Measurements from ENCODE around the gene ADM2. TPM values are rescaled to one million over a fixed set of nuclear protein-coding genes. Genes with fewer than 3 reads are reported as not detected.

The ADM2 gene
- total and polyA plus RNA-seq, 2 of the 13 experiments (the other 11 are each of a cell fraction or from before 2014, with no cell fraction given), result 1.2 to 3.0 TPM

GRCh38 chr22:50481440-50482106 lies at the start of gene ADM2 (continued):
- TF ChIP-seq ZNF597 (CRISPR knock-in tag; IDR thresholded peaks at IDR 0.05) (no peak), DNMT1 (CRISPR knock-in tag; IDR thresholded peaks at IDR 0.05) (no peak), ERF (CRISPR knock-in tag; IDR thresholded peaks at IDR 0.05) (no peak), ZNF598 (CRISPR knock-in tag; IDR thresholded peaks at IDR 0.05; ENCODE audit: borderline replicate concordance) (no peak), ZNF740 (CRISPR knock-in tag; IDR thresholded peaks at IDR 0.05) (no peak), UBTF (CRISPR knock-in tag; IDR thresholded peaks at IDR 0.05) (peak; percentile 49; the same call in 1 of the 2 replicates), ZNF770 (CRISPR knock-in tag; IDR thresholded peaks at IDR 0.05) (no peak), ZNF878 (CRISPR knock-in tag; IDR thresholded peaks at IDR 0.05) (no peak), ARID2 (CRISPR knock-in tag; IDR thresholded peaks at IDR 0.05; ENCODE audit: borderline replicate concordance) (no peak), KLF16 (CRISPR knock-in tag; IDR thresholded peaks at IDR 0.05) (no peak), ZBTB10 (CRISPR knock-in tag; IDR thresholded peaks at IDR 0.05; ENCODE audit: borderline replicate concordance) (no peak), MAZ (IDR thresholded peaks at IDR 0.05; ENCODE audit: borderline replicate concordance, low read depth, low read length) (no peak), MAZ (CRISPR knock-in tag; IDR thresholded peaks at IDR 0.05; ENCODE audit: low read depth) (peak; percentile 63), NFKB2 (CRISPR knock-in tag; IDR thresholded peaks at IDR 0.05; ENCODE audit: borderline replicate concordance) (0 out of 2 replicates have a peak, but pooled peaks have one; percentile 21), ZNF652 (CRISPR knock-in tag; IDR thresholded peaks at IDR 0.05; ENCODE audit: borderline replicate concordance, low read depth) (no peak), TAF15 (IDR thresholded peaks at IDR 0.05; ENCODE audit: low read depth, low read length, poor library complexity, severe bottlenecking) (no peak), CEBPB (IDR thresholded peaks at IDR 0.05; ENCODE audit: borderline replicate concordance, low read depth, low read length) (peak; percentile 34; the same call in 1 of the 2 replicates), ZNF546 (CRISPR knock-in tag; conservative IDR thresholded peaks at IDR 0.05) (no peak), ATF5 (CRISPR knock-in tag; IDR thresholded peaks at IDR 0.05; ENCODE audit: low read depth) (no peak), ZNF282 (IDR thresholded peaks at IDR 0.05; ENCODE audit: partially characterized antibody) (no peak)

Measured in HepG2 (cell line).